Renal pelvis (tissue), 4 donors: Measurements from ENCODE around the gene NOTCH2. TPM values are rescaled to one million over a fixed set of nuclear protein-coding genes. Genes with fewer than 3 reads are reported as not detected.
"Not testable (repeated sequence)": the region's sequence is repeated elsewhere in the genome, so short reads cannot be mapped to it uniquely, and the experiment has no call there.

ENCODE experiments used
- DNase-seq: peaks from one replicate; pipeline ENCODE4 v3.0.0-alpha.2; 2013
- polyA plus RNA-seq, 3 donors: library from polyadenylated mRNA; unstranded; fragments of 120-200 nt; gene quantifications; one replicate each; pipeline ENCODE4 v1.2.1, GENCODE V29; 2013; ENCODE audit not compliant: insufficient read length in 3 of 3

NOTCH2 gene
- polyA plus RNA-seq, 3 donors, result 138 to 158 (median 144) TPM

DNA sequence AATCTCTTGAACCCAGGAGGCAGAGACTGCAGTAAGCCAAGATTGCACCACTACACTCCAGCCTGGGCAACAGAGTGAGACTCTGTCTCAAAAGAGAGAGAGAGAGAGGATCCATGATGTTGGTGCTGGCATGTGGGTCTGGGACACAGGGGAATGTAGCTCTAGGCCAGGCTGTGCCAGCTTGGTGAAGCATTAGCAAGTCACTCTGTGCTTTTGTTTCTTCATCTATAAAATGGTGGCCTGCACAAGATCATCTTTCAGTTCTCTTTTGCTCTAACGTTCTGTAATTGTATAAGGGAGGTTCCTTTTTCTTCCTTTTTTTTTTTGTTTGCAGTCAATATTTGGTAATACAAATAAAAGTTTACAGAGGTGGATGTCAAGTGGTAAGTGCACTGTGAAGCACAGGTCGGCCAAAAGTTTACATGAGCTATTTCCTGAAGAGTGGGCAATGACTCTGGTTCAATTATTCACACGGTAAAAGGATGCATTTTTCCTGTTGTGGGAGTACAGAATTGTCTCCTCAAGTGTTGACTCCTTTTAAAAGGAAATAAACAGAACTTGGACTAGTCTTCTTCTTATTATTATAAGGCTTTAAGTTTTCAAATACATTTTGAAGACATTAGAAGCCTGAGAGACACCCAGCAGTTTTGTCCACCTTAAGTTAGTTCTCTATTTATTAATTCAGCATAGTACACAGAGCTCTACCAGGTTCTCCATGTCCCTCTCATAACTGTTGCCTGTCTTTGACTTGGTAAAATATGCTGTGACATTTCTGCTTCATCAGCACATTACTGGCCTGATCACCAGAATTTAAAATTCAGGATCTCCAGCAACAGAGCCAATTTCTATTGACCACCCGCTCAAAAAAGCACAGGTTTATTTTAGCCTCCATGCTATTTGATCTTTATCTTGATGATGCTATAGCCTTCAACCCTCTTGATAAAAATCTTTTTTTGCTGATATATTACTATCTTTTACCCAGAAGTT is 23.1 kb upstream of the NOTCH2 start:
- DNase-seq, result not testable (repeated sequence)

DNA sequence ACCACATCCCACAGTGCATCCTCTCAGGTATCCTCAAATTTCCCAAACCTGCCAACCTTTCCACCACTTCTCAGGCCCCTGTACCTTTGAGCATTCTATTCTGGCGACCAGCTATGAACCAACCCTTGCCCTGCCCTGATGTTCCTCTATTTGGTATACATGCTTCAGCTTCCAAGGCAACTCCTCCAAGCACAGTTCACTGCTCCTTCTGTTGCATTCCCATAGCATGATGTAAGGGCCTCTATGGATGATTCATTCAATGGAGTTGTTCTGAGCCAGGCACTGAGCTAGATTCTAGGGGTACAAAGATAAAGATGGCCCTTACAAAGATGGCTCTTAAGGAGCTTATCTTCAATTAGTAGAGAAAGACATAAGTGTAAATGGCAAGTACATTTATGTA is 21.4 kb upstream of the NOTCH2 start:
- DNase-seq, result not testable (repeated sequence)

DNA sequence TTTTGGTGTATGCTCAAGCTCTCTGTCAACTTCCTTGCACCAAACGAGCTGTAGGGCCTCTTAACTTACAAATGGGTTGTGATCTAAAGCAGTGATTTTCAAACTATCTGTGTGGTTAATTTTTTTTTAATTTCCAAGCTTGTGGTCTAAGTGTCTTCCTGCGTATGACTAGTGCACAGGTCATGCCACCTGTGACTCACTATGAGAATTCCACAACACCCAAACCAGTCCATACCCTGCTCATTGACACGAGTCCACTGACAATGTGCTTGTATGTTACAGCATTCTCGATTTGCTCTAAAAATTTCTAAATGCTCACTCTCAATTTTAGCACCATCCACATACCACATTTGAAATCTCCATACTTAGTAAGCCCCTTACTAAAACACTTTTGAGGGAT is 18.5 kb upstream of the NOTCH2 start:
- DNase-seq, result not testable (repeated sequence)

GRCh38 chr1:120069920-120070214 is 405 bp upstream of the NOTCH2 start:
- not testable (repeated sequence) for DNase-seq

DNA sequence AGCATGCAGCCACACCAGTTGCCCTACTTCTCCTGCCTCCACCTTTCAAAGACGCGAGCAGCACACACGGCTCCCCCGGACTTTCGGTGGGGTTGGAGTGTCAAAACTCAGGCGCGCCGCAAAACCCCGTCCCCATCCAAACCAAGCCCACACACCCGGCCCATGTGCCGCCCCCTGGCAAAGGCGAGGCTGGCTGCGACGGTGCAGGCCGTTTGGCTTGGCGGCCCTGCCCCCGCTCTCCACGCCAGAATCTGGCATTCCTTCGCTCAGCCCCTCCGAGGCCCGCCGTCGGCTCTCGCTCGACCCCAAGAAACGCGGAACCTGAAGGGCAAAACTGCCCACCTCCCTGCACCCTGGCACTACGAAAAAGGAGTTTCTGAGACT is 787 bp downstream of the NOTCH2 start:
- DNase-seq, result not testable (repeated sequence)

GRCh38 chr1:120048208-120048607 is 21.3 kb downstream of the NOTCH2 start:
- DNase-seq, result not testable (repeated sequence)

- DNase-seq, result not testable (repeated sequence)
Observed at GRCh38 chr1:120041771-120042170, 27.7 kb downstream of the NOTCH2 start.

DNA sequence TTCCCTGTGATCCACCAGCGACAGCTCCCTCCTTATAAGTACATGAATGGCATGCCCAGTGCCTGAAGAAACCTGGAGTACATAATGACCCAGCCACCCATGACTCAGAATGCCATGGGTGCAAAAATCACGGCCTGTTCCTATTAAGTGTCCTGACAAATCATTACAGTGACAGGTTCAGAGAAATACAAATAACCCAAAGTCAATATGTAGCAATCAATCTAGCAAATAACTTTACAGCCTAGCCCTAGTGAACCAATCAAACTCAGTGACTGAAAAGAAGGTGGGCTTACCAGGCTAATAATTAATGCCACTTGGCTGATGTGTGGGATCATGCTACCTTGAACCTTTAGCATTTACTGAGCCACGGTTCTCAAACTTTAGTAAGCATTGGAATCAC is 37.2 kb downstream of the NOTCH2 start:
- not testable (repeated sequence) for DNase-seq

DNA sequence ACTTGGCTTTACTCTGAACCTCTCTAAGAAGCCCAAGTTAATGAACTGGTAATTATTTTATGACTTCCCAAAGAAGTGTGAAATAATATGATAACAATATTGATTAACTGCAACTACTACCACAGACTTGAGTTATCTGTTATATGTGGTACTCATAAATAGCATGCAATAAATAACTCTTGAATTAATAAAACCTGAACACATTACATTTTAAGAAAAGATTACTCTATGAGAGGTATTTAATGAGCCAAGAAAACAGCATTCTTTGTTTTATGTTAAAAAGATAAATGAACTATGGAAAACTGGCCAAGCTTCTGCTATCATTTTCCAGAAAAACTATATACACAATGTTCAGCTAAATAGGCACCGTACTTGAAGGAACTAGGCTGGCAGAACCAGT is 45.7 kb downstream of the NOTCH2 start:
- DNase-seq, result not testable (repeated sequence)

GRCh38 chr1:120014978-120015377 is 54.5 kb downstream of the NOTCH2 start:
- not testable (repeated sequence) for DNase-seq

DNA sequence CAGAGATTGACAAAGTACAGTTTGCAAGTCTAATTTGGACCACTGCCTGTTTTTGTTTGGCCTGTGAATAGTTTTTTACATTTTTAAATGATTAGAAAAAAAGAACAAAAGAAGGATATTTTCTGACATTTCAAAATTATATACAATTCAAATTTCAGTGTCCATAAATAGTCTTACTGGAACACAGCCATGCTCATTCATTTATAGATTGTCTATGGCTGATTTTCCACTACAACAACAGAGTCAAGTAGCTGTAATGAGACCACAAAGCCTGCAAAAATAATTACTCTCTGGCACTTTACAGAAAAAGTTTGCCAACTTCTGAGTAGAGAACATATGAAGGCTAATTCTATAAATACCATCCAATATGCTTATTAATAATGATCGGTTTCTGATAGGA is 61.1 kb downstream of the NOTCH2 start:
- not testable (repeated sequence) for DNase-seq

DNA sequence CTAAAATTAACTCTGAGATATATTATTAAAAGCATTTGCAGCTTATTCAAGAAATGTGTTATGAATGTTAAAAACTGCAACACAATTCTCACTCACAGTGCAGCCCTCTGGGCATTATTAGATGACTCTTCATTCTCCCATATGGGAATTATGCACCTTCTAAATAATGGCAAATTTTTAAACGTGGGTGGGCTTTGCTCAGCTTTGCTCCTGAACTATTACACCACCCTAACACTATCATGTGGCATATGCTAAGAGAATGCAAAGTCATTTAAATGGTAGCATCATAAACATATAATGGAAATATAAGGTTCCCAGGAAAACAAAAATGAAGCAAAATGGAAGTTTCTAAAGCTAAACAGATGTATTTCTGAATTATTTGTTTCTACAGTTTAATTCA is 61.6 kb downstream of the NOTCH2 start:
- not testable (repeated sequence) for DNase-seq

GRCh38 chr1:120001035-120001434 is 68.4 kb downstream of the NOTCH2 start:
- DNase-seq, result not testable (repeated sequence)

- not testable (repeated sequence) for DNase-seq
Observed at GRCh38 chr1:119996731-119997312, 72.6 kb downstream of the NOTCH2 start.

- DNase-seq, result not testable (repeated sequence)
Observed at GRCh38 chr1:119995975-119996374, 73.5 kb downstream of the NOTCH2 start.

DNA sequence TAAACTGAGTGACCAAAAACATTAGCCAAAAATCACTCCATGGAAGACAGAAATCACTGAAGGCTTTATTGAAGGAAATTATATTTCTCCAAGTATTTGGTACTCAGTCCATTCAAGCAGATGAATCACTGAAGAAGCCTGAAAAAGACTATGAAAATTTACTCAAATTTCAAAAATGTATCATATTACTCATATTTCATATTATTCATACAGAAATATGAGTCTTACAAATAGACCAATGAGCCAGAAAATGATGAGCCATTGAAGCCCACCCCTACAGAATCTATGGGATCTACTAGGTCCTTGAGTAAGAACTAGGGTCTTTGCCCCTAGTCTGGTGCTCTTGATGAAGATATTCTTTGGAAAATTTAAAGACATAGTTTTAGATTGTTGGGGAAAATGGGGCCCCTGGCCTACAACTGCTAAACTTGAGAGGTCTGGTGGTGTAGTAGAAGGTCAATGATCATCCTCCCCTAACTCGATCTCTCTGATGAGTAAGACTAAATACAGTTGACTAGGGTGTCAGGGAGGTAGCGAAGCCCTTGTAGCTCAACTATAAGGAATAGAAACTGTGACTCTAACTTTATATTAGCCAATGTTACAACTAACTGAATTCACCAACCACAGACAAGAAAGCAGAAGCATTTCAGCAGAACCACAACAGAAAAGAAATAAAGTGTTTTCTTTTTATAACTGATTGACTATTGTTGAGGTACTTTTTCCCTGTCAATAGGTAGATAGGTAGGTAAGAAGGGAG is 81.0 kb downstream of the NOTCH2 start:
- no peak for DNase-seq

GRCh38 chr1:119987686-119988085 is 81.8 kb downstream of the NOTCH2 start:
- DNase-seq, result no peak

- no peak for DNase-seq
Observed at GRCh38 chr1:119987112-119987511, 82.3 kb downstream of the NOTCH2 start.

- no peak for DNase-seq
Observed at GRCh38 chr1:119986007-119986497, 83.4 kb downstream of the NOTCH2 start.

DNA sequence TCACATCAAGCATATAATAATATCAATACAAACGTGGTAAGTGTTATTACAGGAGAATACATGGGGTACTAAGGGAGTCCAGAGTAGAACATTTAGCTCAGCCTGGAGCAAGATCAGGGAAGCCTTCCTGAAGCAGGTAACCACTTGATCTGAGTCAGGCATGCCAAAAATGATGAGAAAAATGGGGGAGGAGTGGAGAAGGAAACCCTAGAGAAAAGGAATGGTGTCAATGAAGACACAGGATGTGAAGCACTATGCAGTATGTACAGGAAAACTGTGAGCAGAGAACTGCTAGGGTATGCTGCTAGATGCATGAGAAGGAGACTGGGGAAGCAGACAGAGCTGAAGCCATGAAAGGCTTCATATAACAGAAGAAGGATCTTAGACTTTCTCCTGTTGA is 84.7 kb downstream of the NOTCH2 start:
- no peak for DNase-seq

DNA sequence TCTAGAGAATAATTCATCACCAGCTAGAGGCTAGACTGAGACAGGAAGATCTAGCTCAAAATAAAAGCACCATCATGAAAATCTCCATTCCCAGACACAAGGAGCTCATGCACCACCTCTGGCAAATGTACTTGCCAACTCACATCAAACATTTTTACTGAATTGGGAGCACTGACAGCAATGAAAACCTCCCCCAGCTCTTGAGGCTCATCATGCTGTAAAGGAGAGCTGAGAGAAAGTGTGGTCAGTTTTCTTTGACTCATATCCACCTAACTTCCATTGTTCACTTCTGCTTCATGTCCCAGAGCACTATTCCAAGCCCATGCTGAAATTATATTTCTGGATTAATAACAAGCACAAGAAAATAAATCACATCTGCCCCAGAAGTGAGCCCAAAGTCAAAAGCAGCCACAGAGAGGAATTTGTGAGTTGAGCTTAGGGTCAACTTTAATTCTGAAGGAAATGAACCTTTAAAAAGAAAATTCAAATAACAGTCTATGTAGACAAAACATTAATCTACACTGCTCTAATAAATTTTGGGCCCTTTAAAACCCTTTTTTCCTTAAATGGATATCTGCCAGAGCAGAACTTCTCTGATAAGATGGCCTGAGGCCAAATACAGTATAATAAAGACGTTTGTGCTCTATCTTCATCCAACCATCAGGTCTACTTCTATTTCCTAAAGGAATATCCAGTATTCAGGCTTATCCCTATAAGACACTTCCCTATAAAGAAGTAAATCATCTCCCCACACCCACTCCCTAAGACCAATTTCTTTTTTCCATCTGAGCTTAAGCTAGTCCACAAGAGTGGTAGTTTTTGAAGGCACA is 87.3 kb downstream of the NOTCH2 start:
- DNase-seq, result peak; percentile 74
